HG02973 (cell line): ENCODE results near the gene ANKIB1.
"Not testable (repeated sequence)": the region's sequence is repeated elsewhere in the genome, so short reads cannot be mapped to it uniquely, and the experiment has no call there.

ENCODE experiments used
- ATAC-seq: cut with Tn5 transposase; IDR thresholded peaks from one replicate; pipeline ENCODE4 v1.9.1; 2021; ENCODE audit warnings: moderate library complexity; ENCODE audit not compliant: unreplicated experiment

The ANKIB1 gene

DNA sequence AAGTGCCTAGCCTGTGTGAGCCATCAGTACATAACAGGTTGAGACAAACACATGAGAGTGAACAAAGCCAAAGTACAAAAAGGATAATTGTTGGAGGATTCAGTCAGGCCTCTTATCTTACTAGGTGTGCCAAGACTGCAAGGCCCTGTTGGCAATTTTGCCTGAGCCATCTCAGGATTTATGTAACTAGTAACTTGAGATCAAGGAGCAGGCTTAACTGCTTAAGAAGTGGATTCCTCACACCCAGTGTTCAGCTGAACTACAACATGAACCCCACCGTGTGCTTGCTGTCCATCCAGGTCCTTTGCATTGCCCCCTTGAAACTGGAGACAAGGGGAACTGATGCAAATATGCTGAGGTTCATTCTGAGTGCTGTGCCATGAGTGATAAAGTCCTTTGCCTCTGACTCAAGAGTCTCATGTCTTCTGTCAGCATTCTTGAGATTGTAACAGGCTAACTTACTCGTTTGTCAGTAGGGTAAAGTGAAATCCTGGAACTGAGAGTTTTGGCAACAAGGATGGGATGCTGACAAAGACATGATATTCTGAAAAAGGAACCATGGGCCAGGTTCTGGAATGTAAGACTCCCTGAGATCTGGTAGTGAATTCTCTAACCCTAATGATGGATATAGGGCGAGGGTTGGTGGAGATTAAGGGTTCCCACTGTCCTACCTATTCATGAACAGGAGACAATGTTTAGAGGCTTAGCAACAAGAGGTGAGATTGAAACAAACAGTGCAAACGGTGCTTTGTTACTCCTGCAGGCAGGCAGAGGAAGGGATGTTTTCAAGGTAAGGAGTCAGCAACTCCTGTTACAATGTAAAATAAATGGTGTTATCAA is 157.4 kb downstream of the ANKIB1 start:
- ATAC-seq: no peak

- no peak for ATAC-seq
Observed at GRCh38 chr7:92403760-92404074, 157.9 kb downstream of the ANKIB1 start.

- no peak for ATAC-seq
Observed at GRCh38 chr7:92404170-92404614, 158.4 kb downstream of the ANKIB1 start.

DNA sequence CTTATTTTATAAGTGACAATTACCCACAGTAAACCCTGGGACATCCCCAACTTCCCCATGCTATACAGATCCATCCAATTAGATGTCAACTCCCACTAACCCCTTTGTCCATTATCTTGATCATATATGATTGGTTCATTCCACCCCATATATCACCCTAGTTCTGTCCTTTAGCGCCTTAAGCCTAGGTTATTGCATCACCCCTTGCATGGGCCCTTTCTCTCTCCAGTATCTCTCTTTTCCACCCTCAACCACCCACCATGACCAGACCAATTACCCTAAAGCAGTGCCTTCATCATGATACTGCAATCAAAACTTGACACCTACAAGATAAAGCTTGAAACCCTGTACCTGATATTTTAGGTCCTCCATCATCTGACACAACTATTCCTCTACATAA is 163.6 kb downstream of the ANKIB1 start:
- ATAC-seq: no peak

GRCh38 chr7:92410162-92410561 is 164.4 kb downstream of the ANKIB1 start:
- not testable (repeated sequence) for ATAC-seq

DNA sequence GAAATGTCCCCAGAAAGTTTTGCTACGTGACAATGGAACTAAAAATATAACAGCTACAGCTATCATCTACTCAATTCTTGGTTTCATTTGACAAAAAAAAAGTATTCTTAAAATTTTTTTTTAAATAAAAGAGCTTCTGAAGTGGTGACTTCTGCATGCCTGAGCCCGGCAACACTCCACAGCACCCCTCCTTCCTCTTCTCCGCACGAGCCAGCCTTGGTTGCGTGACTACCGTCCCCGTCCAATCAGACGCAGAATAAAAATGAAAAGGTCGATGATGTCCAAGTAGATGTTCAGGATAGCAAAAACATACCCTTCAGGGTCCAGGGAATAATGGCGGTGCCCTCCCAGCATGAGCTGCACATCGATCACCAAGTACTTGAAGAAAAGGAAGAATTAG is 167.0 kb downstream of the ANKIB1 start:
- ATAC-seq: no peak

DNA sequence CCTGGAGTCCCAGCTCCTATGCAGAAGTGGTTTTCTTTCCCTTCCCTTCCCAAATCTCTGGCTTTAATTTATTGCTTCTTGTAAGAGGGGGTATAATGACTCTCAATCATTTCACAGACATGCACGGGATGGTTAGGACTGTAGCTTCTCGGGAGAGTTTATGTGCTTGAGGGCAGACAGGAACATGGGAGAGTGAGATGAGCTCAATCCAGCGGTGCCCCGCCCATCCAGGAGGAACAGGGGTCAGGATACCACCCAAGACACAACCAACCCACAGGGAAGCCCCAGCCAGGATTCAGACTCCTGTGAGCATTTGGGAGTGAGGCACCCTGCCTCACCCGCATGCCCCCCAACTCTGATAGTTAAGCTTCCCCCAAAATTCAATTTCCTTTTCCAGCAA is 167.8 kb downstream of the ANKIB1 start:
- ATAC-seq: no peak

DNA sequence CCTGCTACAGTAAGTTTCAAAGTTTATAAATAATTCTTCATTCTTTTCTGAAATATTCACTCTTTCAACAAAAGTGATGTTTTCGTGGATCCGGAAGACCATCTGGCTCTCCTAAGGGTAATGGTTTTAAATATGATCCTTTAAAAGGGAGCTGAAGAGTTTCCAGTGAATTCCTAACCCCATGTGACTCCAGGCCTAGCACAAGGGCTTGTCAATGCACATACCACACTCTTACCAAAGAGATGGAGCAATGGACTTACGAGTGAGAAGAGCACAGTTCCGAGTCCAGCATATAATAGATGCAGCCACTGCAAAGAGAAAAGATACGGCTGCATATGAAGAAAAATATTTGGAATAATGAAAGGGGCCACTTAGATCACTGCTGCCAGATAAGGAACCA is 169.5 kb downstream of the ANKIB1 start:
- ATAC-seq: no peak

DNA sequence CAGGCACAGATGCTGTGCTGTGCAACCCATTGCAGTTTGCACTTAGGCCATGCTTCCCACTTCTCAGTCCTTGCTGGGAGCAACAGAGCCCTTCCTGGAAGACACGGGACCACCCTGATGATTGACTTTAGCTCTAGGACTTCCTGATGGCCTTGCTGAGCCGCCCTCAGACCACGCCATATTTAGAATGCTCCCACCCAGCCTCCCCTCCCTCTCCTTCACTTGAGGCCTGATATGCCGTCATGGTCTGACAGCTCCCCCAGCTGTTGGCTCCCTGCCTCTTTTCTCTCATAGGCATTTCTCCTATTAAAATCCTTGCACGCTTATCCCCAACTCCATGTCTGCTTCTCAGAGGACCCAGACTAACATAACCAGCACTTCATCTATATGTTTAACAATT is 172.1 kb downstream of the ANKIB1 start:
- no peak for ATAC-seq

- ATAC-seq: no peak
Observed at GRCh38 chr7:92421676-92422435, 176.1 kb downstream of the ANKIB1 start.

- no peak for ATAC-seq
Observed at GRCh38 chr7:92422926-92423325, 177.2 kb downstream of the ANKIB1 start.

DNA sequence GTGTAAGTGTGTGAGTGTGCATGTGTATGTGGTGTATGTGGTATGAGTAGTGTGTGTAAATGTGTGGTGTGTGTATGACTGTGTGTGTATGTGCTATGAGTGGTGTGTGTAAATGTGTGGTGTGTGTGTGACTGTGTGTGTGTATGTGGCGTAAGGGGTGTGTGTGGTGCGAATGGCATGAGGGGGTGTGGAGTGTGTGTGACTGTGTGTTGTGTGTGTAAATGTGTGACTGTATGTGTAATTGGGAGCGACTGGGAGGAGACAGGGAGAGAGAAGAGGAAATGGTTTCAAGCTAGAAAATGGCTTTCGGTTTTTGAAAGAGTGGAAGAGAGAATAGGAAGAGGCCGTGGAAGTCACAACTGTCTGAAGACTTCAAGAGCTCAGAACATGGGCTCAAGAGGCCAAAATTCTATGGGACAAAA is 177.9 kb downstream of the ANKIB1 start:
- no peak for ATAC-seq

DNA sequence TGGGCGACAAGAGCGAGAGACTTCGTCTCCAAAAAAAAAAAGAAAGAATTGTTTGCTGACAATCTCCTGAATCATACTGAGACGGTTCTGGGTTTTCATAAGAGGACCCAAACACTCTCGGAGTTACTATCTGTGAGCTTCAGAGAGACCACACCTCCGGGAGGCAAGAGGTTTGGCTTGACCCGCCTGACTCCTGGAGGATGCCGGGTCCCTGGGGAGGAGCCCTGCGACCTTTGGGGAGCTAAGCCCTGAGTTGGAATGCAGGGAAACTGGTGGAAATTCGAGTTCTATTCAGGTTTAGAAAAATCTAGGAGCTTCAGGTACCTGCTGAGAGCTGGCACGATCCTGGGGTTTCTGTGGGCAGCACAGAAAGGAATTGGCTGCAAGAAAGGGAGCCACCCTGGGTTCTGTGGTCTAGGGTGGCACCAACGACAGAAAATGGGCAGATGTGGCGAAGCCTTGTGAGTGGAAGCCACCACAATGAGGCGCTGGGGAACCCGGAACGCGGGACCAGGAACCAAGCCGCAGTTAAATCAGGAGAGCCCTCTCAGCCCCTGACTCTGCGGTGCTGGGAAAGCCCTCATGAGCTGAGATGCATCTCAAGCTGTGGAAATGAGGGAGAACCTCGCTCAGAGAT is 179.7 kb downstream of the ANKIB1 start:
- ATAC-seq: no peak

DNA sequence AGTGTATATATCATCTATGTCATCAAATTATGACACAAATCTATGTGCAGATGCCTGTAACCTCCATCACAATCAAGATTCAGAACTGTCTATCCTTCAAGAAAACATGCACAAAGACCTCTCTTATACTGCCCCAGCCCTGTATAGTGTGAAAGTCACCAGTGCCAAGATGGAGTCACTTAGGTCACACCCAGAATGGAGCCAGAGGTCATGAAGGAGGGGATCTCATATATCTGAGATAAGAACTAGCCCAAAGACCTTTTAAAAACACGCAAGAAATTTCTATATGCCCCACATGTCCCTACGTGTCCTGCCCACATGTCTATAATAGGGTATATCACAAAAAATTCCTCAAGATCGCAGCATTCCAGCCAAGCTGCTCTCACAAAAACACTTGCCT is 181.4 kb downstream of the ANKIB1 start:
- no peak for ATAC-seq

- no peak for ATAC-seq
Observed at GRCh38 chr7:92432299-92432946, 186.6 kb downstream of the ANKIB1 start.

DNA sequence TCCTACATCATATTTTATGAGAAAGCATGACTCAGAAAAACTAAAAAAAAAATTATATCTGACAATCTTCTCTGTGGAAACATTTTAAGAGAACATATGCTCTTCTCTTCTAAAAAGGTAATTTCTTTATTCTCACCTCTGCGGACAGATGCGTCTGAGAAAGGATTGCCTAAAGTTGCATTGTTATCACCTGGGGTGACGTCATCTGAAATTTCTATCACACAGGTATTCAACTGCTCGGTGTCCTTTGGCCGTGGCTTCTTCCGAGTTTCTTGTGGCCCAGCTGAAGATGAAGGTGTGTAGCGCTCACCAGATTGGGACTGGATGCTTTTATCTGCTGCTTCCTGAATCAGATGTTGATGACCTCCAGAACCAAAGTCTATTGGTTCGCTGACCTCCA is 187.2 kb downstream of the ANKIB1 start:
- ATAC-seq: no peak

GRCh38 chr7:92435542-92435941 is 189.8 kb downstream of the ANKIB1 start:
- no peak for ATAC-seq

- no peak for ATAC-seq
Observed at GRCh38 chr7:92436612-92437445, 191.1 kb downstream of the ANKIB1 start.

GRCh38 chr7:92437956-92438491 is 192.2 kb downstream of the ANKIB1 start:
- ATAC-seq: no peak

GRCh38 chr7:92442720-92443119 is 196.9 kb downstream of the ANKIB1 start:
- ATAC-seq: not testable (repeated sequence)
